PFSK-1 (cell line): ENCODE data around the gene FAM210A.

ENCODE experiments used
- FOXP2 ChIP-seq: optimal IDR thresholded peaks from 2 replicates; pipeline ENCODE3; 2011; ENCODE audit warnings: borderline replicate concordance, control low read depth, inconsistent platforms; ENCODE audit not compliant: insufficient read depth; ENCODE audit errors: extremely low read length, extremely low read depth
- POLR2AphosphoS5 ChIP-seq: IDR thresholded peaks from 2 replicates; pipeline ENCODE4 v1.6.1; 2012; ENCODE audit warnings: low read depth, mild to moderate bottlenecking, control low read depth, low read length, moderate library complexity
- SIN3A ChIP-seq: IDR thresholded peaks from 2 replicates; pipeline ENCODE4 v1.6.1; 2012; ENCODE audit warnings: mild to moderate bottlenecking, low read length, moderate library complexity, borderline replicate concordance; ENCODE audit not compliant: insufficient read depth
- TAF1 ChIP-seq: IDR thresholded peaks from 2 replicates; pipeline ENCODE4 v1.6.1; 2012; ENCODE audit warnings: low read length, control low read depth, borderline replicate concordance; ENCODE audit not compliant: insufficient read depth
- TF ChIP-seq, protein P1 (sequence below), 2 experiments: IDR thresholded peaks; 2 replicates each; pipeline versions ENCODE4 v1.6.1 to v1.8.0; 2011 to 2012; ENCODE audit warnings: low read depth in 2 of 2, low read length in 2 of 2, control low read depth in 1 of 2, inconsistent platforms in 1 of 2, mild to moderate bottlenecking in 1 of 2, moderate library complexity in 1 of 2; ENCODE audit not compliant: insufficient read depth in 1 of 2

Gene FAM210A

GRCh38 chr18:13676471-13676870 is 49.9 kb downstream of the FAM210A start:
- no peak for TF ChIP-seq FOXP2
- TF ChIP-seq, protein P1, sequence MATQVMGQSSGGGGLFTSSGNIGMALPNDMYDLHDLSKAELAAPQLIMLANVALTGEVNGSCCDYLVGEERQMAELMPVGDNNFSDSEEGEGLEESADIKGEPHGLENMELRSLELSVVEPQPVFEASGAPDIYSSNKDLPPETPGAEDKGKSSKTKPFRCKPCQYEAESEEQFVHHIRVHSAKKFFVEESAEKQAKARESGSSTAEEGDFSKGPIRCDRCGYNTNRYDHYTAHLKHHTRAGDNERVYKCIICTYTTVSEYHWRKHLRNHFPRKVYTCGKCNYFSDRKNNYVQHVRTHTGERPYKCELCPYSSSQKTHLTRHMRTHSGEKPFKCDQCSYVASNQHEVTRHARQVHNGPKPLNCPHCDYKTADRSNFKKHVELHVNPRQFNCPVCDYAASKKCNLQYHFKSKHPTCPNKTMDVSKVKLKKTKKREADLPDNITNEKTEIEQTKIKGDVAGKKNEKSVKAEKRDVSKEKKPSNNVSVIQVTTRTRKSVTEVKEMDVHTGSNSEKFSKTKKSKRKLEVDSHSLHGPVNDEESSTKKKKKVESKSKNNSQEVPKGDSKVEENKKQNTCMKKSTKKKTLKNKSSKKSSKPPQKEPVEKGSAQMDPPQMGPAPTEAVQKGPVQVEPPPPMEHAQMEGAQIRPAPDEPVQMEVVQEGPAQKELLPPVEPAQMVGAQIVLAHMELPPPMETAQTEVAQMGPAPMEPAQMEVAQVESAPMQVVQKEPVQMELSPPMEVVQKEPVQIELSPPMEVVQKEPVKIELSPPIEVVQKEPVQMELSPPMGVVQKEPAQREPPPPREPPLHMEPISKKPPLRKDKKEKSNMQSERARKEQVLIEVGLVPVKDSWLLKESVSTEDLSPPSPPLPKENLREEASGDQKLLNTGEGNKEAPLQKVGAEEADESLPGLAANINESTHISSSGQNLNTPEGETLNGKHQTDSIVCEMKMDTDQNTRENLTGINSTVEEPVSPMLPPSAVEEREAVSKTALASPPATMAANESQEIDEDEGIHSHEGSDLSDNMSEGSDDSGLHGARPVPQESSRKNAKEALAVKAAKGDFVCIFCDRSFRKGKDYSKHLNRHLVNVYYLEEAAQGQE (IDR thresholded peaks at IDR 0.05; ENCODE audit: insufficient read depth in 1 of 2, low read depth in 2 of 2, low read length in 2 of 2), result no peak
- no peak for TF ChIP-seq POLR2AphosphoS5
- no peak for TF ChIP-seq TAF1
- no peak for TF ChIP-seq SIN3A

DNA sequence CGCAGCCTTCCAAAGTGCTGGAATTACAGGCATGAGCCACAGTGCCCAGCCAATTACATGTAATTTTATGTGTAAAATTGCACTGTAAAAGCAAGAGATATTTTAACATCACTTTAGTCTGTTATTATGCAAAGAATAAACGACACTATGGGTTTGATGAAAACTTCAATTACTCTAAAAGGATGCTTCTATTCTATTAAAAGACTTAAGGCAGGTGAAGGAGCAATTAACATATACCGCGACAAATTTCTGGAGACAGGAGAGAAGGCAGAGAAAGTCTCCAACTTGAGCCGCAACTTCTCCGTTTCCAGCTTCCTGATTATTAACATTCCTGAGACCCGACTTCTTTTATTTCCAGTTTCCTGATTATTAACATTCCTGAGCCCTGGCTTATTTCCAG is 53.7 kb downstream of the FAM210A start:
- TF ChIP-seq POLR2AphosphoS5 (no peak), TAF1 (no peak), FOXP2 (no peak), SIN3A (no peak)
- TF ChIP-seq, protein P1 (IDR thresholded peaks at IDR 0.05; ENCODE audit: insufficient read depth in 1 of 2, low read depth in 2 of 2, low read length in 2 of 2), result no peak

DNA sequence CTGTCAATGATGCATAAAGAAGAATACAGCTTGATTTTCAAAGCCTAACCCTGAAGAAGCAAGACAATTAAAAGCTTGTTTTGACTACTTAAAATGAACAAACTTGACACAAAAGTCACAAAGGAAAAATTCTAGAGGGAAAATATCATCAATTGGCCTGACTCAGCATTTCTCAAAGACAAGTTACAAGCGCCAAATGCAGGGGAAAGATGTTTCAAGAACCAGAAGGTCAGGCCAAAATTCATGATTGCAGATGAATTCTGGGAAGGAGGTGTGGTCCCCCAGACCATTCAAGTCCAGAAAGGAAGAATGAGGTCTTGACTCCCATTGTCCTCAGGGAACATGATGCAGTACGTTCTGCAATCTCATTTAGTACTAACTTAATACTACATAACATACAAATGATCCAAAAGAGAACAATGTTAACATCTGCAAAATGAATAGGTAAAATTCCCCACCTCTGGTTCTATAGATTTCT is 64.5 kb downstream of the FAM210A start:
- TF ChIP-seq POLR2AphosphoS5 (no peak), SIN3A (no peak), TAF1 (no peak), FOXP2 (no peak)
- TF ChIP-seq, protein P1 (IDR thresholded peaks at IDR 0.05; ENCODE audit: insufficient read depth in 1 of 2, low read depth in 2 of 2, low read length in 2 of 2), result no peak

DNA sequence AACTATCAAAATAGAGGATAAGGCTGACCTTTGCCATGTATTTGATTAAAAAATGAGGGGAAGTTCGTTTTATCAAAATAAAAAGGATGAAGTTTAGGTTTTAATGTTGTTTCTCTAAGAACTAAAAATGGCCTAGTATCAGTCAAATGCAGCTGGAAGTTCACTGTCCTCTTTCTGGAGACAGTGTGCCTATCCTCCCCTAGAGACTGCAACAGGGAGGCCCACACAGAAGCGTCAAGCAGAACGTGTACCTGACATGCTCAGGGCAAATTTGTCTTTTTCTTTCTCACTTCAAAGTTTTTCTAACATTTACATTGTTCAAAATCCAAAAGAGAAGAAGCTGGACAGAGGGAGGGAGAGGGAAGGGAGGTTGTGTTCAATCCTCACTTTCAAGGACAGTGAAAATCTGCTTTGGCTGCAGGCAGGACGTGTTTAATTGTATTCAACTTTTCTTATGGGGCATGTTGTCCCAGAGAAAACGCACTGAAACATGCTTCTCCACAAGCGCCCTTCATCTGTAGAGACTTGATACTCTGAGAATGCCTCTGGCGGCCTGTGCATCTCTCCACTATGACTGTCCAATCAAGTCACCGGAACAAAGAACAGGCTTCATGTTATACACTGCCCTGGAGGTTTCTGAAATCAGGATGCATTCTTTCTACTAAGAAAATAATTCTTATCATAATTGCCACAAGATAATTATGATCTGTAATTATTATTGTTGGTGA is 65.1 kb downstream of the FAM210A start:
- no peak for TF ChIP-seq TAF1
- no peak for TF ChIP-seq FOXP2
- TF ChIP-seq POLR2AphosphoS5, result no peak
- TF ChIP-seq, protein P1 (IDR thresholded peaks at IDR 0.05; ENCODE audit: insufficient read depth in 1 of 2, low read depth in 2 of 2, low read length in 2 of 2), result no peak
- TF ChIP-seq SIN3A, result no peak

DNA sequence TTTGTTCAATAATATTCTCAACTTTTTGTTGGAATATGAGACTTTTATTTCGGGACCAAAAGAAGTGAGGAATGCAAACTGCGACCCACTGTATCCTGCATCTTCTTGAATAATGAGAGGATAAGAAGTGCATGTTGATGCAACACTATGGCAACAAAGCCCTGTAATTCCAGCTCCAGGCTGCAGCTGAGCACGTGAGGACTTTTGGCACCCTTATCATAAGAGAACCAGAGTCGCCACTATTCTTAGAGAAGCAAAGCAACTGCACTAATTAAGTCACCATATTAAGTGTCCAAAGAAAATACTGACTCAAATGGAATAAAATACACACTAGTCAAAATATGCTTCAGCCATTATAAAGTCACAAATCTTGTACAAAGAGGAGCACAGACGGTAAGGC is 65.8 kb downstream of the FAM210A start:
- TF ChIP-seq POLR2AphosphoS5 (no peak), FOXP2 (no peak), TAF1 (no peak), SIN3A (no peak)
- TF ChIP-seq, protein P1 (IDR thresholded peaks at IDR 0.05; ENCODE audit: insufficient read depth in 1 of 2, low read depth in 2 of 2, low read length in 2 of 2), result no peak
